HG03520 (cell line): ENCODE data around the gene ERAS.
"Not testable (repeated sequence)": the region's sequence is repeated elsewhere in the genome, so short reads cannot be mapped to it uniquely, and the experiment has no call there.

ENCODE experiments used
- ATAC-seq: cut with Tn5 transposase; IDR thresholded peaks from one replicate; pipeline ENCODE4 v1.9.1; 2021; ENCODE audit warnings: mild to moderate bottlenecking, moderate library complexity; ENCODE audit not compliant: unreplicated experiment

Gene ERAS

DNA sequence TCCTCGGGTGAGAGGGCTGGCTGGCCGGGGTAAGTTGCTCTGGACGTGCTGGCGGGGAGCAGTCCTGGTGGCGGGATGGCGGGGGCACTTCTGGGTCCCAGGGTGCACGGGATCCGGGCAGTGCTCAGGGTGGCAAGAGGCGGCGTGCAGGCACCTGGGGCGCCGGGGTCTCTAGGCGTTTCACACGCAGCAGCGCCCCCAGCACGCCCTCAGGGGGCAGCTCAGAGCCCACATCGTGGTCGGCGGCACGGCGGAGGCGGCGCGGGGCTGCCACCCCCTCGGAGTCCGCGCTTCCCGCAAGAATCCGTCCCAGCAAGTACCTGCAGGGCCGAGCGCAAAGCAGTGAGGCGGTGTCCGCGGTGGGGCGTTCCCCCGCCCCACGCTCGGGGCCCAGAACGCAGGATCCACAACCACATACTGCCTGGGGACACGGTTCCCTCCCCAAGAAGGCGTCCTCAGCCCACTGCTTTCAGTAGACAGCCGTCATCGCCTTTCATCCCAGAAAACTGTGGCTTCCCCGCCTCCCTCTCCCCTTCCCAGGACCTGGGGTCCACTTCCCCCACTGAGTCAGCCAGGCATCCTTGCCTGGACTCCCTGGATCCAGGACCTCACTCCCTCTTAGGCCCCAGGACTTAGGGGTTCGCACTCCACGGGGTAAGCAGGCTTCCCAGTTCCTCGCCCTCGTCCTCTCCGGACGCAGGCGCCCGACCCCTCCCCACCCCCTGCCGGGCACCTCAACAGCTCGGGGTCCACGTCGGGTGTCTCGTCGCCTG is 5.0 kb downstream of the ERAS start:
- no peak for ATAC-seq

DNA sequence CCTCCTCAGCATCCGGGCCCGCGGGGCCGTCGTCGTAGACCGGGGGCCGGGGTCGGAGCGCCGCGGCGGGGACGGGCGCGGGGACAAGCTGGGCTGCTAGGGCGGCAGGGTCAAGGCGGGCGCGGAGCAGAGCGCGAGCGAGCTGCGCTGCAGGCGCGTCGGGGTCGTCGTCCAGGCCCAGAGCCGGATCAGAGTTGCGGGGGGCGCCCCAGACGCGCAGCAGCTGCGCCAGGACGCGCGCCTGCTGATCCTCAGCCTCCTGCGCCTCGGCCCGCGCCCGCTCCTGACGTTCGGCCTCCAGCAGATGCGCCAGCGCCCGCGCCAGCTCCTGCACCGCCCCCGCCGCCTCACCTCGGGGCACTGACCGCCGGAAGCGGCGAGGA is 5.6 kb downstream of the ERAS start:
- no peak for ATAC-seq

DNA sequence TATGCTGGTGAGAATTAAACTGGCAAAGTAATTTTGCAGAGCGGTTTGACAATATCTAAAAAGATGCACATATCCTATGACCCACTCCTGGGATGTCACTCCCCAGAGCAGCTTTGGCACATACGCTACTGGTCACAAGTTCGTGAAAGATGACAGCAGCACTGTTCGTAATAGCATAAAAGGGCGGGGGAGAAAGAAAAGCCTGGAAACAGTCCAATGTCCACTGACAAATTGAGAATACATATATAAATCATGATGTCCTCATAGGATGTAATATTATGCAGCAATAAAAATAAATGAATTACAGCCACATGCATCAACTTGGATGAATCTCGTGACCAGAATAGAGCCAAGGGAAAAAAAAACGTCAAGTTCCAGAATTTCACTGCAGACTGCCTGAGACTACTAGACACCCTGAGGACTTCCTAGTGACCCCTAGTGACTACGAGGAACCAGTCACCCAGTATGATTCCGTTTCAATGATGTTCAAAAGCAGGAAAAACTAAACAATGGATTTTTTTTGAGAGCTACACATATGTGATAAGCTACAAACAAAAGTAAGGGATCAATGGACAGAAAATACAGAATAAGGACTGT is 7.3 kb downstream of the ERAS start:
- ATAC-seq, result no peak

DNA sequence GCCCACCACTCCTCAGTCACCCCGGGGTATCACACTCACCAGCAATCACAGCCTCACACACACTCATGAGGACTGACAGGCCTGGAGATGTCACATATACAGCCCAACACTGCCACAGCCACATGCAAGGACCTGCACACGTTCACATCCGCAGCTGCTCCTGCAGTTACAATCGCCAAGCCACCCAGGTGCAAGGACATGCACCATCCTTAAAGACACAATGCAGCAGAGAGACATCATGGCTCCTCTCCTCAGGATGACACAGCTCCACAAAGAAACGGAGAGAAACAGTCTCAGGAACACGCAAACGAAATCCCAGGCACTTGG is 8.0 kb downstream of the ERAS start:
- no peak for ATAC-seq

DNA sequence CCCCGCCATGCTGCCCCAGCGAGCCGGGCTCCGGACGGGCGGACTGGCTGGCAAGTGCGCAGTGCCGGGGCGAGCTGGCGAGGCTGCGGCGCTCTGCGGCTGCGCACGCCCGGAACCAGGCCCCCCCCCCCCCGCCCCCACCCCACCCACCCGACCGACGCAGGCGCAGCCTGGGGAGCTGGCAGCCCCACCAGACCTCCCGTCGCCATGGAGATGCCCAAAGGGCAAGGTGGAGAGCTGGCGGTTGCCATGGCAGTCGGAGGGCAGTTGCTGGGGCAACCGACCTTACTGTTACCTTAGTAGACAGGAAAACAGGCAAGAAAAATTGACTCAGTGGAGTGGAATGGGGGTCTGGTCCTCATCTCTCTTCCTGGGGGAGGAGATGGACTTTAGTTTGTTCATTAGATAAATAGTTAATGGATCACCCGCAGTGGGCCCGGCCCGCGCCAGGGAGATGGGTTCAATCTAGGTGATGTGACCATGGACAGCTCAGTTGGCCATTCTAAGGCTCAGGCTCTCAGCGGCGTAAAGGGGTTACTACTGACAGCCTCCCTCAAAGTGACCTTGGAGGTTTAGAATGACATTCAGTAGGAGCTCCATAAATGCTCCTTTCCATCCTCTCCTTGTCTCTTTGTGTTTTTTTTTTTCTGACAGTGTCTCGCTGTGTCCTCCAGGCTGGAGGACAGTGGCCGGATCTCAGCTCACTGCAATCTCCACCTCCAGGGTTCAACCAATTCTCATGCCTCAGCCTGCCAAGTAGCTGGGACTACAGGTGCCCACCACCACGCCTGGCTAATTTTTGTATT is 9.4 kb downstream of the ERAS start, which contains the start of gene PCSK1N:
Gene PCSK1N (minus strand): TSS at position 87 of the 806 bp plus-strand sequence. CDS start 78 bp downstream, at position 9.
- ATAC-seq, result no peak

DNA sequence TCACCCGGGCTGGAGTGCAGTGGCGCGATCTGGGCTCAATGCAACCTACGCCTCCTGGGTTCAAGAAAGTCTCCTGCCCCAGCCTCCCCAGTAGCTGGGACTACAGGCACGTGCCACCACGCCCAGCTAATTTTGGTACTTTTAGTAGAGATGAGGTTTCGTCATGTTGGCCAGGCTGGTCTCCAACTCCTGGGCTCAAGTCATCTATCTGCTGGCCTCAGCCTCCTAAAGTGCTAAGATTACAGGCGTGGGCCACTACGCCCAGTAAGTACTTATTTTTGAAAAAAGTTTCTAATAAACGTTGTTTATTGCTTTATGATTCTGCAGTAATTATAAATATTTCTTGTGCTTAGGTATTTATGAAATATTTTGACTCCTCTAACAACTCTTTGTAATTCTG is 13.4 kb downstream of the ERAS start:
- ATAC-seq, result no peak

DNA sequence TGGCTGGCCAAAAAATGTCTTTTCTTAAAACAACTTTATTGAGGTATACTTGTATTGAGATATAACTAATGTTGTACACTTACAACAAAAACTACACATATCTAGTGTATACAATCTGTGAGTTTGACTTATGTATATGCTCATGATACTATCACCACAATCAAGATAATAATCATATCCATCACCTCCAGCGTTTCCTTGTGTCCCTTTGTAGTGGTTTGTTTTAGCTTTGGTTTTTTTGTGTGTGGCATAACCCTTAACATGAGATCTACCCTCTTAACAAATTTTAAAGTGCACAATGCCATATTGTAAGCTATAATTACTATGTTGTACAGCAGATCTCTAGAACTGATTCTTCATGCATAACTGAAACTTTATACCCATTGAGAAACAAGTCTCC is 22.5 kb downstream of the ERAS start:
- ATAC-seq, result no peak

DNA sequence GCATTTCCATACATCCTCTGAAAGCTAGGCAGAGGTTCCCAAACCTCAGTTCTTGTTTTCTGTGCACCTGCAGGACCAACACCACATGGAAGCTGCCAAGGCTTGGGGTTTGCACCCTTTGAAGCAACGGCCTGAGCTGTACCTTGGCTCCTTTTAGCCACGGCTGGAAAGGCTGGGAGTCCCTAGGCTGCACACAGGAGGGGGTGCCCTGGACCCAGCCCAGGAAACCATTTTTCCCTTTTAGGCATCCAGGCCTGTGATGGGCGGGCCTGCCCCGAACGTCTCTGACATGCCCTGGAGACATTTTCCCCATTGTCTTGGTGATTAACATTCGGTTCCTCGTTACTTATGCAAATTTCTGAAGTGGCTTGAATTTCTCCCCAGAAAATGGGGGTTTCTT is 26.5 kb downstream of the ERAS start:
- no peak for ATAC-seq

DNA sequence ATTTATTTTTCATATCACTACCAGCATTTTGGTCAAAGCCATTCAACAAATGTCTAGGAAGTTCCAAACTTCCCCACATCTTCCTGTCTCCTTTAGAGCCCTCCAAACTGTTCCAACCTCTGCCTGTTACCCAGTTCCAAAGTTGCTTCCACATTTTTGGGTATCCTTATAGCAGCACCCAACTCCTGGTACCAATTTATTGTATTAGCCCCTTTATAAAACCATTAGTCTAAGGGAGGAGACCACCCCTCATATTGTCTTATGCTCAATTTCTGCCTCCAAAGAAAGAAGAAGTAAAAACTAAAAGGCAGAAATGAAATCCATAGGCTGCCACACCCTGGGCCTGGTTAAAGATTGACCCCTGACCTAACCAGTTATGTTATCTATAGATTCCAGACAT is 27.2 kb downstream of the ERAS start:
- not testable (repeated sequence) for ATAC-seq

DNA sequence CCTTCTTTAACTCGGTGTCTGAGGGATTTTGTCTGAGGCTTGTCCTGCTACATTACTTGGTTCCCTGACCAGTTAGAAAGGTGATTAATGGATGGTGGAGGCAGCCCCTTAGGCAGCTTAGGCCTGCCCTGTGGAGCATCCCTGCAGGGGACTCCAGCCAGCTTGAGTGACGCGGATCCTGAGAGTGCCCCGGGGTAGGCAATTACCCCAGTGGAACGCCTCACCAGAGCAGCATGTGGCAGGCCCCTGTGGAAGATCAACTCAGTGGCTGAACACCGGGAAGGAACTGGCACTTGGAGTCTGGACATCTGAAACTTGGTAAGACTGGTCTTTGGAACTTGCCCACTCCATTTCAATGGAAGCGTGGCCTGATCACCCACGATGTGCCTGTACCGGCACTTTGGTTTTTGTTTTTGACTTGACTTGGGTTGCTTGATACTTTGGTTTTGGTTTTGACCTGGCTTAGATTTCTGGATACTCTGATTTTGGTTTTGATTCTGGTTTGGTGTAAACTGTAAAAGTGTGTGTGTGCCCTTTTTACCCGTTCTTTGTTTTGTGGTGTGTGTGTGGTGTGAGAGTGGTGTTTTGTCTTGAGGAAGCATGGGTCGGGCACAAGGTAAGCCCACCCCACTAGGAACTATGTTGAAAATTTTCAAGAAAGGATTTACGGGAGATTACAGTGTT is 27.9 kb downstream of the ERAS start:
- not testable (repeated sequence) for ATAC-seq

DNA sequence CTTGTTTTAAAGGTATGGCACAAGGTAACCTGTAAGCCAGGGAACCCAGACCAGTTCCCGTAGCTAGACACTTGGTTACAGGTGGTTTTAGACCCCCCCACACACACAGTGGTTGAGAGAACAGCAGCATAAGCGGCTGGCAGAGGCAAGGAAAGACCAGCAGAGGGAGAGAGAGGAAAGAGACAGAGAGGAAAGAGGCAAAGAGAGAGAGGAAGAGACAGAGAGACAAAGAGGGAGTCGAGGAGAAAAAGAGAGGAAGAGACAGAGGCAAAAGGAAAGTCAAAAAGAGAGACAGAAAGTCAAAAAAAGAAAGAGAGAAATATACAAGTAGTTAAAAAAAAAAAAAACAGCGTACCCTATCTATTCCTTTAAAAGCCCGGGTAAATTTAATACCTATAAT is 28.6 kb downstream of the ERAS start:
- no peak for ATAC-seq

DNA sequence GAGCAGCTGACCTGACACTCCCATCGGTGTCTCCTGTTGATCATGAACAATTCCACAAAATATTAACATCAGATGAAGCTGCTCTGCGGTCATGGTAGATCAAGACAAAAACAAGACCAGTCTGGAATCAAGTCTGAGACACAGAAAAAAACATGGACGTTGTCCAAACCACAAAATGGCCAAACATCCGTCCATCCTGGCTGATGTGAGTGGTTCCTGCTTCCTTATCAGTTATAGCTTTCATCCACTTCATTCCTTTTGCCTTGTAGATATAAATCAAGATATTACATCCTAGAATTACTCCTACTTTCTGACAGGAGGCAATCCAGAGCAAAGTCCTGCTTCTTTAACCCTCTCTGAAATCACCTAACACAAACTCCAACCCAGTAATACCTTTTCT is 37.9 kb downstream of the ERAS start:
- no peak for ATAC-seq

DNA sequence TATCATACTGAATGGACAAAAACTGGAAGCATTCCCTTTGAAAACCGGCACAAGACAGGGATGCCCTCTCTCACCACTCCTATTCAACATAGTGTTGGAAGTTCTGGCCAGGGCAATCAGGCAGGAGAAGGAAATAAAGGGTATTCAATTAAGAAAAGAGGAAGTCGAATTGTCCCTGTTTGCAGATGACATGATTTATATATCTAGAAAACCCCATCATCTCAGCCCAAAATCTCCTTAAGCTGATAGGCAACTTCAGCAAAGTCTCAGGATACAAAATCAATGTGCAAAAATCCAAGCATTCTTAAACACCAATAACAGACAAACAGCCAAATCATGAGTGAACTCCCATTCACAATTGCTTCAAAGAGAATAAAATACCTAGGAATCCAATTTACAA is 45.7 kb downstream of the ERAS start:
- ATAC-seq, result not testable (repeated sequence)

DNA sequence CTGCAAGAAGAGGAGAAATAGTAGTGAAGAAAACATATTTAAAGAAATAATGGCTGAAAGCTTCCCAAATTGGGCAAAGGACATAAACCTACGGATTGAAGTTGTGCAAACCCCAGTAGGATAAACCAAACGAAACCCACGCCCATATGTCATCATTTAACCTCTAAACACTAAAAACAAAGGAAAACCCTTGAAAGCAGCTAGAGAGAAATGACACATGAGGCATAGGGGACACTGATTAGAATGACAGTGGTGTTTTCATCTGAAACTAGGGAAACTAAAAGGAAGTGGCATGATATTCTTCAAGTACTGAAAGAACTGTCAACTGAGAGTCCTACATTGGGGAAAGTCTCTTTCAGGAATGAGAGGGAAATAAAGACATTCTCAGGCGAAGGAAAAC is 50.6 kb downstream of the ERAS start:
- not testable (repeated sequence) for ATAC-seq
